ENCODE results near the gene SAMHD1.
"Not testable (repeated sequence)": the region's sequence is repeated elsewhere in the genome, so short reads cannot be mapped to it uniquely, and the experiment has no call there.

The SAMHD1 gene

GRCh38 chr20:36951979-36952738 lies 651 bp upstream of the SAMHD1 start:
- DNase-seq, result no peak

- peak; percentile 48 for DNase-seq
These were observed 902 bp downstream of the SAMHD1 start for GRCh38 chr20:36950414-36951197.

- DNase-seq, result no peak
These were observed 10.1 kb downstream of the SAMHD1 start for GRCh38 chr20:36941401-36941835.

- no peak for DNase-seq
These were observed 14.1 kb downstream of the SAMHD1 start for GRCh38 chr20:36937402-36937770.

- not testable (repeated sequence) for DNase-seq
These were observed 14.6 kb downstream of the SAMHD1 start for GRCh38 chr20:36936761-36937401.

- no peak for DNase-seq
These were observed 15.2 kb downstream of the SAMHD1 start for GRCh38 chr20:36936341-36936740.

GRCh38 chr20:36933571-36933970 lies 17.9 kb downstream of the SAMHD1 start:
- DNase-seq, result not testable (repeated sequence)

GRCh38 chr20:36932476-36933426 lies 18.8 kb downstream of the SAMHD1 start:
- no peak for DNase-seq

- DNase-seq, result not testable (repeated sequence)
These were observed 19.4 kb downstream of the SAMHD1 start for GRCh38 chr20:36932067-36932466.

GRCh38 chr20:36929691-36930090 lies 21.8 kb downstream of the SAMHD1 start:
- no peak for DNase-seq

- DNase-seq, result no peak
These were observed 22.2 kb downstream of the SAMHD1 start for GRCh38 chr20:36929290-36929689.

GRCh38 chr20:36927704-36928103 lies 23.8 kb downstream of the SAMHD1 start:
- no peak for DNase-seq

- DNase-seq, result no peak
These were observed 24.8 kb downstream of the SAMHD1 start for GRCh38 chr20:36926653-36927200.

- no peak for DNase-seq
These were observed 26.3 kb downstream of the SAMHD1 start for GRCh38 chr20:36925234-36925633.

GRCh38 chr20:36924167-36925045 lies 27.1 kb downstream of the SAMHD1 start:
- no peak for DNase-seq

GRCh38 chr20:36920334-36920730 lies 31.2 kb downstream of the SAMHD1 start:
- DNase-seq, result no peak

GRCh38 chr20:36919715-36920333 lies 31.7 kb downstream of the SAMHD1 start:
- DNase-seq, result no peak

GRCh38 chr20:36917943-36918342 lies 33.6 kb downstream of the SAMHD1 start:
- no peak for DNase-seq

- DNase-seq, result no peak
These were observed 34.3 kb downstream of the SAMHD1 start for GRCh38 chr20:36917240-36917639.

GRCh38 chr20:36916199-36916598 lies 35.3 kb downstream of the SAMHD1 start:
- no peak for DNase-seq

GRCh38 chr20:36908603-36909002 lies 42.9 kb downstream of the SAMHD1 start:
- no peak for DNase-seq

Measured in CD4-positive, alpha-beta T cell treated with Interferon gamma for 1 hour (primary cell).